ENCODE results near the gene DDC. TPM values are rescaled to one million over a fixed set of nuclear protein-coding genes. Genes with fewer than 3 reads are reported as not detected.

DDC gene
- total RNA-seq, 1 donor from 2014 or later: not detected

DNA sequence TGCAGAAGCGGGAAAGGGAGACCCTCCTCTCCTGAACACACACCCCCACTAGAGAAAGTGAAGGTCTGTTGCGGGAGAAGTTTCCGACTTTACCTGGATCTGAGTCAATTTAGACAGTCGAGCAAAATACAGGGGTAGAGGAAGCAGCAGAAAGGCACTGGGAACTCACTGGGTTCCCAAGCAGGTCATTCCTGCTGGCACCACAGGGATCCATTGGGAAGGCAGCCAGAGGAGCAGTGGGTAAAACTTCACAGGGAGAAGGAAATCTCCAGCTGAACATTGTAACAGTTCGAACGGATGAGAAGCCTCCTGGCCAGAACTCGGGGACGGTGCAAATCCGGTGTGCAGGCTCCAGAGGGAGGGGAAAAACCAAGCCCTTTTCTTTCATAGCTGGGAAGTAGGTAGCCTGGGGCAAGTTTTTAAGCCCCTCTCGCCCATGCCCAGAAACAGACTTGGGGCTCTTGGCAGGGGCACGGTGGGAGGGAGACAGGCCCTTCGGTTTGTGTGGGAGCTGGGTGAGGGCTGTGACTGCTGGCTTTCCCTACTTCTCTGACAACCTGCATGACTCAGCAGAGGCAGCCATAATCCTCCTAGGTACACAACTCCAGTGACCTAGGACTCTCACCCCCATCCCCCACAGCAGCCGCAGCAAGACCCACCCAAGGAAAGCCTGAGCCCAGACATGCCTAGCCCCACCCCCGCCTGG, 51.9 kb downstream of the DDC start:
- Histone ChIP-seq H3K4me1 (no peaks in the 10 kb centered on the region), H3K27me3 (no peaks in the 10 kb centered on the region), H3K9me3 (peaks cover 0 to 3% of the 10 kb centered on the region in 2 donors), H3K27ac (no peak overlapping the region), H3K4me3 (no peak overlapping the region), H3K36me3 (no peaks in the 10 kb centered on the region)
- TF ChIP-seq, protein P1, sequence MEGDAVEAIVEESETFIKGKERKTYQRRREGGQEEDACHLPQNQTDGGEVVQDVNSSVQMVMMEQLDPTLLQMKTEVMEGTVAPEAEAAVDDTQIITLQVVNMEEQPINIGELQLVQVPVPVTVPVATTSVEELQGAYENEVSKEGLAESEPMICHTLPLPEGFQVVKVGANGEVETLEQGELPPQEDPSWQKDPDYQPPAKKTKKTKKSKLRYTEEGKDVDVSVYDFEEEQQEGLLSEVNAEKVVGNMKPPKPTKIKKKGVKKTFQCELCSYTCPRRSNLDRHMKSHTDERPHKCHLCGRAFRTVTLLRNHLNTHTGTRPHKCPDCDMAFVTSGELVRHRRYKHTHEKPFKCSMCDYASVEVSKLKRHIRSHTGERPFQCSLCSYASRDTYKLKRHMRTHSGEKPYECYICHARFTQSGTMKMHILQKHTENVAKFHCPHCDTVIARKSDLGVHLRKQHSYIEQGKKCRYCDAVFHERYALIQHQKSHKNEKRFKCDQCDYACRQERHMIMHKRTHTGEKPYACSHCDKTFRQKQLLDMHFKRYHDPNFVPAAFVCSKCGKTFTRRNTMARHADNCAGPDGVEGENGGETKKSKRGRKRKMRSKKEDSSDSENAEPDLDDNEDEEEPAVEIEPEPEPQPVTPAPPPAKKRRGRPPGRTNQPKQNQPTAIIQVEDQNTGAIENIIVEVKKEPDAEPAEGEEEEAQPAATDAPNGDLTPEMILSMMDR (IDR thresholded peaks at IDR 0.05): no peak
- intact Hi-C loops (cut with DNase I): no loop called here
- no peak for DNase-seq (ENCODE audit: low spot score in 2 of 2)

DNA sequence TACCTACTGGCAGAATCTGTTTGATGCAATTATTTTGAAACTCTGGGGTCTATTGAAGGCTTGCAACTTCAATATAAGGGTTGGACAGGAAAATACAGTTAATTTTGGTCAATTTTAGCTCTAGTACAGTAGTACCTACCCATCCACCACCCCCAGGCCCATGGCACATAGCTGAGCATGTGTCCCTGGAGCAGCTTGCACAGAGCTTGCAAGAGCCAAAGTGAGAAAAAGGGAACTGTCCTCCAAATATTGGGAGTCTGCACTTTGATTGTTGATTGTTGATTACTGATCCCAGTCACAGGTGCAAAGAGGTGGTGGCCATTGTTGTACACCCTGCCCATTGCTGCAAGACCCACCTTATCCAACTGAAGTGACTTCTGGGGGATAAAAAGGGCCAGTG, 52.8 kb downstream of the DDC start:
- Histone ChIP-seq H3K4me1 (no peaks in the 10 kb centered on the region), H3K27me3 (no peaks in the 10 kb centered on the region), H3K27ac (no peak overlapping the region), H3K9me3 (peaks cover 0 to 1% of the 10 kb centered on the region in 2 donors), H3K4me3 (no peak overlapping the region), H3K36me3 (no peaks in the 10 kb centered on the region)
- TF ChIP-seq, protein P1 (IDR thresholded peaks at IDR 0.05): no peak
- DNase-seq (ENCODE audit: low spot score in 2 of 2): no peak
- intact Hi-C loops (cut with DNase I): no loop called here

- Histone ChIP-seq H3K4me1 (no peaks in the 10 kb centered on the region), H3K27me3 (no peaks in the 10 kb centered on the region), H3K36me3 (no peaks in the 10 kb centered on the region), H3K4me3 (no peak overlapping the region), H3K9me3 (no peaks in the 10 kb centered on the region), H3K27ac (no peak overlapping the region)
- DNase-seq (ENCODE audit: low spot score in 2 of 2): no peak
- intact Hi-C loops (cut with DNase I): no loop called here
- TF ChIP-seq, protein P1 (IDR thresholded peaks at IDR 0.05): no peak
Measured at GRCh38 chr7:50509459-50509858, 55.7 kb downstream of the DDC start.

GRCh38 chr7:50508471-50508943, 56.7 kb downstream of the DDC start:
- Histone ChIP-seq H3K27me3 (no peaks in the 10 kb centered on the region), H3K4me1 (no peaks in the 10 kb centered on the region), H3K9me3 (no peaks in the 10 kb centered on the region), H3K36me3 (no peaks in the 10 kb centered on the region), H3K27ac (no peak overlapping the region), H3K4me3 (no peak overlapping the region)
- DNase-seq (ENCODE audit: low spot score in 2 of 2): no peak
- TF ChIP-seq, protein P1 (IDR thresholded peaks at IDR 0.05): no peak
- intact Hi-C loops (cut with DNase I): no loop called here

DNA sequence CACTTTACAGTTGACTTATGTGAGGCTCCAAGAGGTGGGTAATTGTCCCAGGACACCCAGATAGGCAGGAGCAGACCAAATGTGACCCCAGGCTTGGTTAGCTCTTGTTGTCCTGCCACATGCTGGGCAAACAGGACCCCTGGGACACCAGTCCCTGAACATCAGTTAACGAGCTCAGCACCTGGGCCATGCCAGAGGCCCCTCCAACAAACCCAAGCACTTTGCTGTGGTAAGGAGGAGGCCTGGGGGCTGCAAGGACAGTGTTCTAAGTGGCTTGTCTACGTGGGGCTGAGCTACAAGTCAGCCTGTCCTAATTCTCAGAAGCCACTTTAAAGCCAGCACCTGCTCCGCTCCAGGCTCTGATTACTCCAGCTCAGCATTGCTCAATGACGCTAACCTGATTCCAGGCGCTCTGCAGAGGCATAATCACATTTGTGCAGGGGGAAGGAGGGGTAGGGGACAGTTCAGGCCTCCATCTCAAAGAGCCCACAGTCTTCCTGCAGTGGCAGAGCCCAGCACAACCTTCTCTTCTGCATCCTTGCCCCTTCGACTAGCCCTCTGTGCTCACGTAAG, 57.2 kb downstream of the DDC start:
- H3K4me1 ChIP-seq: peaks cover 0 to 2% of the 10 kb centered on the region in 2 donors
- TF ChIP-seq, protein P1 (IDR thresholded peaks at IDR 0.05): no peak
- intact Hi-C loops (cut with DNase I): no loop called here
- no peaks in the 10 kb centered on the region for H3K27me3 ChIP-seq
- H3K4me3 ChIP-seq: no peak overlapping the region
- no peak overlapping the region for H3K27ac ChIP-seq
- no peaks in the 10 kb centered on the region for H3K9me3 ChIP-seq
- no peak for DNase-seq (ENCODE audit: low spot score in 2 of 2)
- no peaks in the 10 kb centered on the region for H3K36me3 ChIP-seq
